Measurements from ENCODE around the gene SLC5A6.

The SLC5A6 gene

DNA sequence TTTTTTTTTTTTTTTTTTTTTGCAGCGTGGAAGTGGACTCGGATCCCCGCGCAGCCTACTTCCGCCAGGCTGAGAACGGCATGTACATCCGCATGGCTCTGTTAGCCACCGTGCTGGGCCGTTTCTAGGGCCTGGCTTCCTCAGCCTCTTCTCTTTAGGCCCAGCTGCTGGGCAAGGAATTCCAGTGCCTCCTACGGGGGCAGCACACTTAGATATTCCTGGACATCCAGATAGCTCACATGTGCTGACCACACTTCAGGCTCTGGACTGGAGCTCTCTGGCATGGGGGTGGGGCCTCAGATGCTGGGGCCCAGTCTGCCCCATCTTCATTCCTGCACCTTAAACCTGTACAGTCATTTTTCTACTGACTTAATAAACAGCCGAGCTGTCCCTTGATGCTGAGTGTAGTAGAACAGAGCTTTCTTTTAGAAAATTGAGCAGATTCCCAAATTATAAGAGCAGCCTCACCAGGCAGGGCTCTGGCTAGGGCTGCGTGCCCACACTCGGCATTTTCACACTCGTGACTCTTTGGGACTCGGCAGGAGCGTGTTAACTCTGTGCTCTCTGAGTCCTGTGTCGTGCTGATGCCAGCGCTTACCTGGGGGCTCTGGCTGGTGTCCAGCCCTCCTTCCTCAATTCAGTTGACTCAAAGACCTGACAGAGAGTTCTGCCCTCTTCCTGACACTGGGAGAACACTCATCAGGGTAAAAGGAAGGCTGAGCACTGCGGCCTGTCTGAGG lies 31.5 kb upstream of the SLC5A6 start:
- no peak overlapping the region for H3K4me3 ChIP-seq (ENCODE audit: low read depth, low read length)
- TF ChIP-seq, protein P1, sequence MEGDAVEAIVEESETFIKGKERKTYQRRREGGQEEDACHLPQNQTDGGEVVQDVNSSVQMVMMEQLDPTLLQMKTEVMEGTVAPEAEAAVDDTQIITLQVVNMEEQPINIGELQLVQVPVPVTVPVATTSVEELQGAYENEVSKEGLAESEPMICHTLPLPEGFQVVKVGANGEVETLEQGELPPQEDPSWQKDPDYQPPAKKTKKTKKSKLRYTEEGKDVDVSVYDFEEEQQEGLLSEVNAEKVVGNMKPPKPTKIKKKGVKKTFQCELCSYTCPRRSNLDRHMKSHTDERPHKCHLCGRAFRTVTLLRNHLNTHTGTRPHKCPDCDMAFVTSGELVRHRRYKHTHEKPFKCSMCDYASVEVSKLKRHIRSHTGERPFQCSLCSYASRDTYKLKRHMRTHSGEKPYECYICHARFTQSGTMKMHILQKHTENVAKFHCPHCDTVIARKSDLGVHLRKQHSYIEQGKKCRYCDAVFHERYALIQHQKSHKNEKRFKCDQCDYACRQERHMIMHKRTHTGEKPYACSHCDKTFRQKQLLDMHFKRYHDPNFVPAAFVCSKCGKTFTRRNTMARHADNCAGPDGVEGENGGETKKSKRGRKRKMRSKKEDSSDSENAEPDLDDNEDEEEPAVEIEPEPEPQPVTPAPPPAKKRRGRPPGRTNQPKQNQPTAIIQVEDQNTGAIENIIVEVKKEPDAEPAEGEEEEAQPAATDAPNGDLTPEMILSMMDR (IDR thresholded peaks at IDR 0.05; ENCODE audit: low read depth, low read length) = no peak

DNA sequence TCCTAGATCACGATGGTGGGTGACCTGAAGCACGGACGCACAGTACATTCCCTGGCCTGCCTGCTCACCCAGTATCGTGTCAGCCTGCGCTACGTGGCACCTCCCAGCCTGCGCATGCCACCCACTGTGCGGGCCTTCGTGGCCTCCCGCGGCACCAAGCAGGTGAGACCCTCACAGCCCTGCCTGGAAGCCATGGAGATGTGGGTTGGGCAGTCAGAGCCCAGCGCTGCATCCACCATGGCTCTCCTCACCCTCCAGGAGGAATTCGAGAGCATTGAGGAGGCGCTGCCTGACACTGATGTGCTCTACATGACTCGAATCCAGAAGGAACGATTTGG lies 30.5 kb upstream of the SLC5A6 start:
- no peak overlapping the region for H3K4me3 ChIP-seq (ENCODE audit: low read depth, low read length)
- TF ChIP-seq, protein P1 (IDR thresholded peaks at IDR 0.05; ENCODE audit: low read depth, low read length) = no peak

DNA sequence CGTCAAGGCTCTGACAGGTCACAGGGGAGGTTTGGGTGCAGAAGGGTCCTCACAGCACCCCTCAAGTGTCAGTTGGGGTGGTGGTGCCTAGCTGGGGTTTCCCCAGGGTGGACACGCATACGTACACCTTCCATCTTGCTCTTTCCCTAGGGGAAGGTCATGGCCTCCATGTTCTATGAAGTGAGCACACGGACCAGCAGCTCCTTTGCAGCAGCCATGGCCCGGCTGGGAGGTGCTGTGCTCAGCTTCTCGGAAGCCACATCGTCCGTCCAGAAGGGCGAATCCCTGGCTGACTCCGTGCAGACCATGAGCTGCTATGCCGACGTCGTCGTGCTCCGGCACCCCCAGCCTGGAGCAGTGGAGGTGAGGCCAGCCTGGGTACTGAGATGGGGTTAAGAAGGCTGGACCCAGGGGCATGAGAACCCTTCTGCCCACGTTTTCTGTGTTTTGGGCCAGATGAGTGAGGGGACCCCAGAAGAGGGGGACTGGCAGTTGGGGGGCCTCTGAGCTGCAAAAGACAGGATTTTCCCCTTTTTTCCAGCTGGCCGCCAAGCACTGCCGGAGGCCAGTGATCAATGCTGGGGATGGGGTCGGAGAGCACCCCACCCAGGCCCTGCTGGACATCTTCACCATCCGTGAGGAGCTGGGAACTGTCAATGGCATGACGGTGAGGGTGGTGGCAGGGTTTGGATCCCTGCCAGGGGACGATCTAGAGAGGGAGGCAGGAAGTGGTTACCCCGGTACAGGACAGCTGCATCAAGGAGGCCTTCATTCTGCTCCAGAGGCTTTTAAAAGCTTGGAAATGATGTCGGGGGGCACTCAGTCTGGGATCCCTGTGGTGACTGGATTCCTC lies 29.9 kb upstream of the SLC5A6 start:
- no peak overlapping the region for H3K4me3 ChIP-seq (ENCODE audit: low read depth, low read length)
- TF ChIP-seq, protein P1 (IDR thresholded peaks at IDR 0.05; ENCODE audit: low read depth, low read length) = no peak

DNA sequence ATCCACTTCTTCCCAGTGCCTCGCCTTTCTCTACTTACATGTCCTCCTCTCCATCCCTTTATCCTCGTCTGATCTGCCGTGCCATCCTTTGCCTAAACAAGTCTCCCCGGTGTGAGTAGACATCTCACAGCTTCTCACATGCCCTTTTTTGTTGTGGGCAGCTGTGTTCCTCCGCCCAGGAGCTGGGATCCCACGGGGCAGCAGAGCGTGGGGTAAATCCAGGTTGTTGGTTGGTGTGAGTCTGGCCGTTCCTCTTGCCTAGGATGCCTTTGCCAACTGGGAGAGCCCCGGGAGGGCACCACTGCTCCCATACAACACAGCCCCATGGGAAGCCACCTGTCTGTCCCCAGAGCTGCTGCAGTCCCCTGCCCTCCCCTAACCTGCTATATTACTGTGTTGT lies 28.3 kb upstream of the SLC5A6 start:
- TF ChIP-seq, protein P1 (IDR thresholded peaks at IDR 0.05; ENCODE audit: low read depth, low read length) = no peak
- no peak overlapping the region for H3K4me3 ChIP-seq (ENCODE audit: low read depth, low read length)

DNA sequence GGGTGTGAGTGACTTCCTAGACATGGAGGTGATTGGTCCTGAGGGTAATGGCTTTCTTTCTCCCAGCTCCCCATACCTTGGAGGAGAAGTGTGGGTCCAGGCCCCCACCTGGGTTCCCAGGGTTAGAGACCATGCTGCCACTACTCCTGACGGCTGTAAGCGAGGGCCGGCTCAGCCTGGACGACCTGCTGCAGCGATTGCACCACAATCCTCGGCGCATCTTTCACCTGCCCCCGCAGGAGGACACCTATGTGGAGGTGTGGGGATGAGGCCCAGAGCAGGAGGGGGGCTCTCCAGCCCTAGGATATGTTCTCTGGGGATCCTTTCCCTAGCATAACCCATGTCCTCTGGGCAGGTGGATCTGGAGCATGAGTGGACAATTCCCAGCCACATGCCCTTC lies 26.9 kb upstream of the SLC5A6 start:
- no peak overlapping the region for H3K4me3 ChIP-seq (ENCODE audit: low read depth, low read length)
- TF ChIP-seq, protein P1 (IDR thresholded peaks at IDR 0.05; ENCODE audit: low read depth, low read length) = no peak

DNA sequence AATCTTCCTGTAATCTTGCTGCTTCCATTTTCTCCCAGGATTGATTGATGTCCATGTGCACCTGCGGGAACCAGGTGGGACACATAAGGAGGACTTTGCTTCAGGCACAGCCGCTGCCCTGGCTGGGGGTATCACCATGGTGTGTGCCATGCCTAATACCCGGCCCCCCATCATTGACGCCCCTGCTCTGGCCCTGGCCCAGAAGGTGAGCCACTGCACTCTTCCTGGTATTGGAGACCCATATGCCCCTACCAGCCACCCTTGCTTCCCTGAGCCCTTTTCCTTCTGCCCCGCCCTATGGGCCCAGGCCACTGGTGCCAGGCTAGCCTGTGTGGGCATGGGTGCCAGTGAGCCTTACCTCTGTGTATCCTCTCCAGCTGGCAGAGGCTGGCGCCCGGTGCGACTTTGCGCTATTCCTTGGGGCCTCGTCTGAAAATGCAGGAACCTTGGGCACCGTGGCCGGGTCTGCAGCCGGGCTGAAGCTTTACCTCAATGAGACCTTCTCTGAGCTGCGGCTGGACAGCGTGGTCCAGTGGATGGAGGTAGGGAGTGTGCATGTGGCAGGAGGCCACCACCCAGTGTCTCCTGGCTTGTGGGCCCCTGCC lies 25.4 kb upstream of the SLC5A6 start:
- no peak overlapping the region for H3K4me3 ChIP-seq (ENCODE audit: low read depth, low read length)
- TF ChIP-seq, protein P1 (IDR thresholded peaks at IDR 0.05; ENCODE audit: low read depth, low read length) = no peak

DNA sequence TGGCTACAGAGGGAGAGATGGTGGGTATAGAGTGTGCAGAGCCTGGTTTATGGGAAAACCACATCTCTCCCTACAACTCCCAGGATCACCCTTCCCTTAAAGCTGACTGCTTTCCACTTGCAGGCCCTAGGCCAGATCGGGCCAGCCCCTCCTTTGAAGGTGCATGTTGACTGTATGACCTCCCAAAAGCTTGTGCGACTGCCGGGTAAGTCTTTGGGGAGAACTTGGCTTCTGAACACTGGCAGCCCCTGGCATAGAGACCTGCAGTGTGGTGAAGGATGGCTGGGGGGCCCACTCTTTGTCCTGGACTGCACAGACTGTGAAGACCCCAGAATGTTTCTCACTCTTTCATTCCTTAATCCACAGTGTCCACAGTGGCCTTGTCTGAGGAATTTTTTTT lies 24.6 kb upstream of the SLC5A6 start:
- no peak overlapping the region for H3K4me3 ChIP-seq (ENCODE audit: low read depth, low read length)
- TF ChIP-seq, protein P1 (IDR thresholded peaks at IDR 0.05; ENCODE audit: low read depth, low read length) = no peak
